Measurements from ENCODE around the gene COMMD7.

GRCh38 chr20:32773223-32773622 lies 30.0 kb upstream of the COMMD7 start:
- TF ChIP-seq CTCF (conservative IDR thresholded peaks at IDR 0.05; ENCODE audit: low read depth, low read length) (no peak), EZH2 (IDR thresholded peaks at IDR 0.05; ENCODE audit: borderline replicate concordance, low read depth, low read length, poor library complexity, severe bottlenecking) (no peak)
